Hepatocyte (in vitro differentiated cells): ENCODE data around the gene ADISSP.

Experiments used
- CTCF ChIP-seq: fragments of 200-600 bp; sonication (generic); IDR thresholded peaks from 2 replicates; pipeline ENCODE4 v1.5.1; 2016; ENCODE audit warnings: antibody characterized with exemption, mild to moderate bottlenecking; ENCODE audit not compliant: poor library complexity
- EZH2 ChIP-seq: fragments of 200-600 bp; sonication (generic); IDR thresholded peaks from 2 replicates; pipeline ENCODE4 v1.6.1; 2016; ENCODE audit warnings: antibody characterized with exemption, mild to moderate bottlenecking, borderline replicate concordance
- EZH2phosphoT487 ChIP-seq: fragments of 200-600 bp; sonication (generic); IDR thresholded peaks from one replicate; pipeline ENCODE4 v1.6.1; 2018; ENCODE audit warnings: antibody characterized with exemption, mild to moderate bottlenecking, low read depth, moderate library complexity; ENCODE audit not compliant: unreplicated experiment, severe bottlenecking

DNA sequence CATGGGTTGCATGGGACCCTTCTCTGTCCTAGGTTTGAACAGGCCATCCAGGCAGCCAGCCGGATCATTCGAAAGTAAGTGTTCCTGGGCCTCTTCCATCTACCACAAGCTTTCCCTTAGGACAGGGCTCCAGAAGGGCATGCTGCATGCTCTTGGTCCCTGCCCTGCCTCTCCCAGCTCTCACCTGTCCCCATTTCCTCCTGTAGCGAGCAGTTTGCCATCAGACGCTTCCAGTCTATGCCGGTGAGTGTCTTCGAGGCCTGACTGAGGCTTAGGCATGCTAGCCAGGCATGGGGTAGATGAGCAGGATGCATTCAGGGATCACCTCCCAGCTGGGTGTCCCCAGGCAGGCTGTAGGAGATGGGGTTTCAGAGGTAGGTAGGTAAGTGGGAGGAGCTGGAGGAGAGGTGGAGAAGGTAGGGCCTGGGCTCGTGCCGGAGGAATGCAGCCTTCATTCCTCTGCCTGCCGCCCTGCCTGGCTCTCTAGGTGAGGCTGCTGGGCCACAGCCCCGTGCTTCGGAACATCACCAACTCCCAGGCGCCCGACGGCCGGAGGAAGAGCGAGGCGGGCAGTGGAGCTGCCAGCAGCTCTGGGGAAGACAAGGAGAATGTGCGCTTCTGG, 32.8 kb upstream of the ADISSP start:
- no peak for TF ChIP-seq CTCF
- TF ChIP-seq EZH2: no peak
- no peak for TF ChIP-seq EZH2phosphoT487
